Hematopoietic multipotent progenitor cell (in vitro differentiated cells): Measurements from ENCODE around the gene FANCL. TPM values are rescaled to one million over a fixed set of nuclear protein-coding genes. Genes with fewer than 3 reads are reported as not detected.
"Not testable (repeated sequence)": the region's sequence is repeated elsewhere in the genome, so short reads cannot be mapped to it uniquely, and the experiment has no call there.

Experiments
- DNase-seq, 3 donors: peaks; one replicate each; pipeline ENCODE4 v3.0.0-alpha.2; 2011 to 2015; ENCODE audit warnings: low read depth in 2 of 3, low spot score in 2 of 3
- total RNA-seq: library from RNA; depleted of rRNA; stranded (reverse); fragments of >200 nt; gene quantifications from one replicate; pipeline ENCODE4 v1.2.3, GENCODE V29; 2012

Gene FANCL
- total RNA-seq, 1 donor = 17.5 TPM

- no peak for DNase-seq
These were observed 33.9 kb downstream of the FANCL start for GRCh38 chr2:58207189-58207588.

GRCh38 chr2:58206785-58207184 is 34.3 kb downstream of the FANCL start:
- no peak for DNase-seq

- DNase-seq = no peak
These were observed 36.7 kb downstream of the FANCL start for GRCh38 chr2:58204195-58204959.

DNA sequence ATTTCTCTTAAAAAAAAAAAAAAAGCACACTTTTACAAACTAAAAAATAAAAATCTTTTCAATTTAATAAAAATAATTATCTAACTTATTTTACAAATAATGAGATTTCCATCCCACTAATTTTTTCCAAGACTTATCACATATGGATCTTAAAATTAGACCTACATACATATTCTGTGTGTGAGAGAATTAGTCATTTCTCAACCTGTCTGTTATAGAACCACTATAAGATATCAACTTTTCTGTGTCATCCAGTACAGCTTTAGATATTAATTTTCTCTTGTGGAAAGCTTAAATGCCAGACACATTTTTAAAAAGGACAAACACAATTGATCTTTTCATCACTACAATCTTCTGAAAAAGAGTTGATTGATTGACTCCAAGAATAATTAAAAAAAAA is 38.1 kb downstream of the FANCL start:
- no peak for DNase-seq

DNA sequence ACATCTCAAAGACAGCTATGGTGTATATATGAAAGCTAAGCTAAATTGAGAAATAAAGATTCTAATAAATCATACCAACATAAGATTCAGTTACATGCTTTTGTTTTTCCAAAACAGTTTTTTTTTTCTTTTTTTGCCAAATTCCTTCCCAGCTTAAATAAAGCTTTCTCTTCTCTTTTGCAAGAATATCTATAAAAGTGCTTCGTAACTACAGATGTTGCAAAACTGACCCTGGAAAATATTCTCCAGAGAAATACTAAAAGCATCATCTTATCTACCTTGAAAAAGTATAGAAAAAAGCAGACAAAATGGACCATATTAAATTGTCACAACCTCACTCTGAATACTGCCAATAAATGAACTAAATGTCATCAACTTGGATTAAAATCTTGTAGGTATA is 38.7 kb downstream of the FANCL start:
- no peak for DNase-seq

DNA sequence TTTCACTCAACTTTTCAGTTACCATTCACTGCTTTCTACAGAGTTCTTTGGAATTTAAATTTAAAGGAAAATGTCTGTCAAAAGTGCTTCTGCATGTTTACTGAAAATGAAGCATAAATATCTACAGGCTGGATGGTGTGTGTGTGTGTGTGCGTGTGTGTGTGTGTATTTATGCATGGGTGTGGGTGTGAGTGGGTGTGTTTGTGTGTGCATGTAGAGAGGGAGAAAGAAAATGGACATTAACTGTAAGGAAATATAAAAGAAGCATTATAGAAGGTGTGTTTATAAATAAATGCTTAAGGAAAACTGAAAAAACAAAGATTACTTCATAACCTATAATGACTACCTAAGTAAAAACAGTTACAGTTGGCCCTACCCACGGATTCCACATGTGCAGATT is 43.2 kb downstream of the FANCL start:
- DNase-seq = no peak

DNA sequence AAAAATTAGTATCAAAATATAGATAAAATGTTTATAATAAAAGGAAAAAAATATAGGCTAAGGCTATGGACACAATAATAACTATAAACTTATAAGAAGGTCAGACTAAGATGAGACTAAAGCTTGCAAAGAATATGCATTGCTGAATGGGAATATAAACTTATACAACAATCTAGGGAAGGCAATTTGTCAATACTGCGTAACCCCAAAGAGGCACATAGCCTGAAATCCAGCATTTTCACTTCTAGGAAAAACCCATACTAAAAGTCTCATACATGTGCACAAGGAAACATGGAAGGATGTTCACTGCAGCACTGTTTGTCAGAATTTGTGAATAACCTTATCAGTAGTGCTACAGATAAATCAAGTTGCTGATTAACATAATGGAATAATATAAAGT is 45.5 kb downstream of the FANCL start:
- no peak for DNase-seq

- no peak for DNase-seq
These were observed 46.7 kb downstream of the FANCL start for GRCh38 chr2:58194458-58194857.

GRCh38 chr2:58187022-58187421 is 54.1 kb downstream of the FANCL start:
- DNase-seq = not testable (repeated sequence)

- no peak for DNase-seq
These were observed 54.6 kb downstream of the FANCL start for GRCh38 chr2:58186501-58186900.

GRCh38 chr2:58182527-58182926 is 58.6 kb downstream of the FANCL start:
- DNase-seq = no peak

GRCh38 chr2:58180635-58181034 is 60.5 kb downstream of the FANCL start:
- no peak for DNase-seq

- not testable (repeated sequence) for DNase-seq
These were observed 61.0 kb downstream of the FANCL start for GRCh38 chr2:58180175-58180574.

DNA sequence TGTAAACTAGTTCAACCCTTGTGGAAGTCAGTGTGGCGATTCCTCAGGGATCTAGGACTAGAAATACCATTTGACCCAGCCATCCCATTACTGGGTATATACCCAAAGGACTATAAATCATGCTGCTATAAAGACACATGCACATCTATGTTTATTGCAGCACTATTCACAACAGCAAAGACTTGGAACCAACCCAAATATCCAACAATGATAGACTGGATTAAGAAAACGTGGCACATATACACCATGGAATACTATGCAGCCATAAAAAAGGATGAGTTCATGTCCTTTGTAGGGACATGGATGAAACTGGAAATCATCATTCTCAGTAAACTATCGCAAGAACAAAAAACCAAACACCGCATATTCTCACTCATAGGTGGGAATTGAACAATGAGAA is 63.9 kb downstream of the FANCL start:
- not testable (repeated sequence) for DNase-seq

GRCh38 chr2:58171831-58172230 is 69.3 kb downstream of the FANCL start:
- not testable (repeated sequence) for DNase-seq

DNA sequence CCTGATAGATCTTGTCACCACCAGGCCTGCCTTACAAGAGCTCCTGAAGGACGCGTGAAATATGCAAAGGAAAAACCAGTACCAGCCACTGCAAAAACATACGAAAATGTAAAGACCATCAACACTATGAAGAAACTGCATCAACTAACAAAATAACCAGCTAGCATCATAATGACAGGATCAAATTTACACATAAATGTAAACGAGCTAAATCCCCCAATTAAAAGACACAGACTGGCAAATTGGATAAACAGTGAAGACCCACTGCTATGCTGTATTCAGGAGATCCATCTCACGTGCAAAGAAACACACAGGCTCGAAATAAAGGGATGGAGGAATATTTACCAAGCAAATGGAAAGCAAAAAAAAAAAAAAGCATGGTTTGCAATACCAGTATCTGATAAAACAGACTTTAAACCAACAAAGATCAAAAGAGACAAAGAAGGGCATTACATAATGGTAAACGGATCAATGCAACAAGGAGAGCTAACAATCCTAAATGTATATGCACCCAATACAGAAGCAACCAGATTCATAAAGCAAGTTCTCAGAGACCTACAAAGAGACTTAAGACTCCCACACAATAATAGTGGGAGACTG is 70.7 kb downstream of the FANCL start:
- not testable (repeated sequence) for DNase-seq

DNA sequence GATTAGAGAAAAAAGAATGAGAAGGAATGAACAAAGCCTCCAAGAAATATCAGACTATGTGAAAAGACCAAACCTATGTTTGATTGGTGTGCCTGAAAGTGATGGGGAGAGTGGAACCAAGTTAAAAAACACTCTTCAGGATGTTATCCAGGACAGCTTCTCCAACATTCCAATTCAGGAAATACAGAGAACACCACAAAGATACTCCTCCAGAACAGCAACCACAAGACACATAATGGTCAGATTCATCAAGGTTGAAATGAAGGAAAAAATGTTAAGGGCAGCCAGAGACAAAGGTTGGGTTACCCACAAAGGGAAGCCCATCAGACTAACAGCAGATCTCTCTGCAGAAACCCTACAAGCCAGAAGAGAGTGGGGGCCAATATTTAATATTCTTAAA is 71.3 kb downstream of the FANCL start:
- not testable (repeated sequence) for DNase-seq

- not testable (repeated sequence) for DNase-seq
These were observed 73.0 kb downstream of the FANCL start for GRCh38 chr2:58168130-58168529.

DNA sequence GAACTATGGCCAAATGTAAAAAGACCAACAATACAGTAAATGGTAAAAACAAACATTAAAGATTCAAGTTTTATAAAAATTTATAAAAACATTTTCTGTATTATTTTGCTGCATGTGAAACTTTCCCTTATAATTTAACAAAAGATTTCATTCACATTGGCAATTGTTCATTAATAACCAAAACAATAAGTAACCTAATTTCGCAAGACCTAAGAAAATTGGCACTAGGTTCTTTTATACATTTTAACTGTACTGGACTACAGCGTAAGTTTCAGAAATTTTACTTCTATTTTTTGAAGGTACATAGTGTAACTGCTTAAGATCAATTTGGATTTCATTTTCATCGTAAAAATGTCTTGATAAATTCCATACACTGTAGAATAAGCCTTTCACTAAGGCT is 77.2 kb downstream of the FANCL start:
- DNase-seq = no peak

- no peak for DNase-seq
These were observed 82.6 kb downstream of the FANCL start for GRCh38 chr2:58158481-58158880.

GRCh38 chr2:58157754-58158153 is 83.4 kb downstream of the FANCL start:
- no peak for DNase-seq

GRCh38 chr2:58156780-58157179 is 84.3 kb downstream of the FANCL start:
- DNase-seq = no peak
